HEK293T (cell line): ENCODE measurements around the gene LTBP1.

Experiments used
- ARNT ChIP-seq: fragments of 450-650 bp; IDR thresholded peaks from 2 replicates; pipeline ENCODE4 v1.6.1; 2017; ENCODE audit warnings: mild to moderate bottlenecking
- BHLHE40 ChIP-seq: fragments of 450-650 bp; IDR thresholded peaks from 2 replicates; pipeline ENCODE4 v1.6.1; 2016; ENCODE audit warnings: mild to moderate bottlenecking, moderate library complexity, borderline replicate concordance
- CTBP1 ChIP-seq: fragments of 450-650 bp; IDR thresholded peaks from 2 replicates; pipeline ENCODE4 v1.6.1; 2016; ENCODE audit warnings: borderline replicate concordance
- FOXM1 ChIP-seq: fragments of 450-650 bp; IDR thresholded peaks from 2 replicates; pipeline ENCODE4 v1.6.1; 2017; ENCODE audit warnings: mild to moderate bottlenecking, borderline replicate concordance
- HDGF ChIP-seq: fragments of 450-650 bp; IDR thresholded peaks from 2 replicates; pipeline ENCODE4 v1.6.1; 2017; ENCODE audit warnings: antibody characterized with exemption, borderline replicate concordance
- LEF1 ChIP-seq: fragments of 450-650 bp; IDR thresholded peaks from 2 replicates; pipeline ENCODE4 v1.6.1; 2017; ENCODE audit warnings: mild to moderate bottlenecking, borderline replicate concordance
- SUZ12 ChIP-seq: fragments of 450-650 bp; IDR thresholded peaks from 2 replicates; pipeline ENCODE4 v1.6.1; 2016; ENCODE audit warnings: mild to moderate bottlenecking

DNA sequence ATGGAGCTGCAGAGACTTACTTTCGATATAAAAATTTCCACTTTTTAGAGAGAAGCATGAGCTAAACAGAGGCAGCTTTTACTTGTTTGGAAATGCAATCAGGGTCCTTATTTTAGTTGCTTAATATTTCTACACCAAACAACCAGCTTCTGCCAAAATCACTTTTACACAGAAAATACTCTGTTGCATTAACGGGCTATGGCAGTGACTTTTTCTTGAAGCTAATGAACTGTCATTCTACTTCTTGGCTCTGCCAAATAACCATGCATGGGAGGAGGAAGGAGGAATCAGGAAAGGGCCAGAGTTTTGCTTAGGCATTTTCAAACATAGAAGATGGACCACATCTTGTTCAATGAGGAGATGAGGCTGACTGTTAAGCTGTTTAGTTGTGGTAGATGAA lies 23.6 kb upstream of the LTBP1 start:
- TF ChIP-seq ARNT = no peak
- TF ChIP-seq CTBP1 = no peak
- no peak for TF ChIP-seq LEF1
- TF ChIP-seq BHLHE40 = no peak
- no peak for TF ChIP-seq SUZ12
- TF ChIP-seq FOXM1 = no peak
- no peak for TF ChIP-seq HDGF
